Inflammatory macrophage treated with lipopolysaccharide for 4 hours (primary cell): ENCODE data around the gene XPOT.
A peak's percentile ranks its signal among the peaks of the same experiment; 100 is the strongest.

Experiments used
- DNase-seq: peaks from one replicate; pipeline ENCODE4 v3.0.0-alpha.2; 2020

Gene XPOT

DNA sequence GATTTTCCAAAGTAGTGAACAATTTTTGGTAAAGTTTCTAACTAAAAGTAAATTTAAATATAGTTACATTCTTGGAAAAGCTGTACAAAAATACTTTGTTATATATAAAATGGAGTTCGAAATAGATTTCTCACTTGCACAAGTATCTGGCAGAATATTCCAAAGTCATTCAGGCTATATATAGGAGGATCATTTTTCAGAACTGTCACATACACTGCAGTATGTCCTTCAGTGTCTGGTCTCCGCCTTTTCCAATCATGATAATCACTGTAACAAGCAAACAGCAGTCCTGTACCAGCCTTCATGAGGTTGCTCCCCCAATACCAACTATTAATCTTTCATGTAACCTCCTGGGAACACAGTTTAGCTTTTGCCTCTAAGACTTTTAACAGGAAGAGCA, 66.3 kb downstream of the XPOT start:
- DNase-seq, result no peak

DNA sequence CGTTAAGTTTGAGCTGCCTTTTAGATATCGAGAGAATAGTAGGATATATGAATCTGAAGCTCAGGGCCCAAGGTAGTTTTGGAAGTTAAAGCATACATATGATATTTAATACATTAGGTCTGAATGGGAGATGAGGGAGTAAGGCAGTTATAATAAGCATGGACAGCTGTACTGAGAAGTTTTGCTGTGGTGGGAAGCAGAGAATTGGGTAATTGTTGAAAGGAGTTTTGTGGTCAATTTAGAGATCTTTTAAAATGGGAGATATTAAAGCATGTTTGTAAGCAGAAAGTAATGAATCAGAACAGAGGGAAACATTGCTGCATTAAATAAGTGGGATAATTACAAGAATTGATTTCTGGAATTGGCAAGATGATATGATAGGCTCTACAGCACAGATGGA, 69.0 kb downstream of the XPOT start:
- no peak for DNase-seq

DNA sequence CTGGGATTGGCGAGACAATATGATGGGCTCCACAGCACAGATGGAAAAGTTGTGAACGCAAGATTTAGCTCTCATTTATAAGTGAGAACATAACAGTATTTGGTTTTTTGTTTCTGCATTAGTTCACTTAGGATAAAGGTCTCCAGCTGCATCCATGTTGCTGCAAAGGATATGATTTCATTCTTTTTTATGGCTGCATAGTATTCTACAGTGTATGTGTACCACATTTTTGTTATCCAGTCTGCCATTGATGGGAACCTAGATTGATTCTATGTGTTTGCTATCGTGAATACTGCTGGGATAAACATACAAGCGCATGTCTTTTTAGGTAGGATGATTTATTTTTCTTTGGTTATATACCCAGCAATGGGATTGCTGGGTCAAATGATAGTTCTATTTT, 71.3 kb downstream of the XPOT start:
- no peak for DNase-seq

DNA sequence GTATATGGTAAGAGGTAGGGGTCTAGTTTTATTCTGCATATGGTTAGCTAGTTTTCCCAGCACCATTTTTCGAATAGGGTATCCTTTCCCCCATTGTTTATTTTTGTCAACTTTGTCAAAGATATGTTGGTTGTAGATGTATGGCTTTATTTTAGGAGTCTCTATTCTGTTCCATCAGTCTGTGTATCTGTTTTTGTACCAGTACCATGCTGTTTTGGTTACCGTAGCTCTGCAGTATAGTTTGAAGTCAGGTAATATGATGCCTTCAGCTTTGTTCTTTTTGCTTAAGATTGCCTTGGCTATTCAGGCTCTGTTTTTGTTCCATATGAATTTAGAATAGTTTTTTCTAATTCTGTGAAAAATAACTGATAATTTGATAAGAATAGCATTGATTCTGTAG, 72.7 kb downstream of the XPOT start:
- no peak for DNase-seq

DNA sequence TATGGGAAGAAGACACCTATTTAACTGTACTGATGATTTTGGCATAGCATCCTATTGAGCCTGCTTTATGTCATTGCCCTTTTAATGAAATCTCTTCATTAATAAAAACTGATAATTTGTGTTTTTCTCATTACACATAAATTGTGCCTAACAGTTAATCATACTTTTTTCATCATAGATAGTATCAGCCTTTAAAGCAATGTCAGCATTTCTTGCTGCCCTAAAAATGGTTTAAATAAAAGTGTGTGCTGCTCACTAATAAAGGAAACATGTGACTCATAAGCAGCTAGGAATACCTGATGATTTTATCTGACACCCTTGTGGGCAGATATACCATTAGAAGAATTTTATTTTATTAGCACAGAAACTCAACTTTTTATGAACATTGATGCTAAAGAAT, 74.5 kb downstream of the XPOT start:
- DNase-seq, result no peak

DNA sequence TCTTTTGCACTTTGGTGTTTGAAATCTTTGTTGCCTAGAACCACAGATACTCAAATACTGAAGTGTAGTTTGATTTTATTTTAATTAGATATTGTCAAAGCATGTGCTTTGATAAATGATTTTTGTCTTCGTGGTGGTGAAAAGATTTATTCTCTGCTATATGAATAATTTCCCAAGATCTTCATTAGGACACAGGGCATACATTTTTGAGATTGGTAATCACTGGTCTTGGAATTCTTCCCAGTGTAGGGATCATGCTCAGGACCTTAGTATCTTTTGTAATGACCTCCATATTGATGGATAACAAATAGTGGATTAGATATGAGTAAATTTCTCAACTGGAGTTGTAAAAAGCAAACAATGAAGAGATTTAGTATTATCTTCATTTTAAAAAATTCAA, 76.0 kb downstream of the XPOT start:
- DNase-seq, result no peak

DNA sequence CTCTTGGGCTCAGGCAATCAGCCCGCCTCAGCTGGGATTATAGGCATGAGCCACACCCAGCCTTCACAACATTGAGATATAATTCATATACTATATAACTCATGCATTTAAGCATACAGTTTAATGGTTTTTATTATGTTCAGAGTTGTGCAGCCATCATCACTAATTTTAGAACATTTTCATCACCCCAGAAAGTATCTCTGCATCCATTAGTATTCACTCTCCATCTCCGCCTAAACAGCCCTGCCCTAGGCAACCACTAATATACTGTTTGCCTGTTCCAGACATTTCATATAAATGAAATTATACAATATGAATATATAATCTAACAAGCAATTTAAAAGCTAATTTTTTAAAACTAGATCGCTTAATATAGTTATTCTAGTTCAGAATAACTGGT, 82.5 kb downstream of the XPOT start:
- DNase-seq, result no peak

DNA sequence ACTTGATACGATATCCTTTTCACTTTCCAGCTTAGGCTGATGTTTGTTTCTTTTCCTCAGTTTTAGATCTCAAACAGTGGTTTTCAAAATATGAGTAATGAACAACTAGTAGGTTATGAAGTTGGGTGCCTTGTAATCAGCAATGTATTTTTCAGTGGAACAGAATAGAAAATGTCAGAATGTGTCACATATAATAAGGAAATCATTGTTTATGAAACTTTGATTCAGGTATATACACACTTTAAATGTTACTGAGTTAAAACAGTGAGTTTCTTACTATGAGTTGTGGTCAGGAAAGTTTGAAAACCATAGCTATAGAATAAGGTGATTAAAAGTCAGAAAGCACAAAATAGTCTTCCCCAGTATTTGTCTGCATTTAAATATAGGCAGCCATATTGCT, 87.5 kb downstream of the XPOT start:
- no peak for DNase-seq

DNA sequence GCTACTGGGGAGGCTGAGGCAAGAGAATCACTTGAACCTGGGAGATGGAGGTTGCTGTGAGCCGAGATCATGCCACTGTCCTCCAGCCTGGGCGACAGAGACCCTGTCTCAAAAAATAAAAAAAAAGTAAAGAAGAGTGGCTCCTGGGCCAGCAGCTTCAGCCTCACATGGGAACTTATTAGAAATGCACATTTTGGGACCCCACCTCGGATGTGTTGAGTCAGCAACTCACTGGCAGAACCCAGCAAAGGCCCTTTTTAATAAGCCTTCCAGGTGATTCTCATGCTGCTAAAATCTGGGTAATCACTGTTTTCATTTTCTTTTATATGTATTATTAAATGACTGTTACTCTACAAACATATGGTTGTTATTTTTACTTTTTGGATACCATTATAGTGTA, 89.3 kb downstream of the XPOT start:
- no peak for DNase-seq

DNA sequence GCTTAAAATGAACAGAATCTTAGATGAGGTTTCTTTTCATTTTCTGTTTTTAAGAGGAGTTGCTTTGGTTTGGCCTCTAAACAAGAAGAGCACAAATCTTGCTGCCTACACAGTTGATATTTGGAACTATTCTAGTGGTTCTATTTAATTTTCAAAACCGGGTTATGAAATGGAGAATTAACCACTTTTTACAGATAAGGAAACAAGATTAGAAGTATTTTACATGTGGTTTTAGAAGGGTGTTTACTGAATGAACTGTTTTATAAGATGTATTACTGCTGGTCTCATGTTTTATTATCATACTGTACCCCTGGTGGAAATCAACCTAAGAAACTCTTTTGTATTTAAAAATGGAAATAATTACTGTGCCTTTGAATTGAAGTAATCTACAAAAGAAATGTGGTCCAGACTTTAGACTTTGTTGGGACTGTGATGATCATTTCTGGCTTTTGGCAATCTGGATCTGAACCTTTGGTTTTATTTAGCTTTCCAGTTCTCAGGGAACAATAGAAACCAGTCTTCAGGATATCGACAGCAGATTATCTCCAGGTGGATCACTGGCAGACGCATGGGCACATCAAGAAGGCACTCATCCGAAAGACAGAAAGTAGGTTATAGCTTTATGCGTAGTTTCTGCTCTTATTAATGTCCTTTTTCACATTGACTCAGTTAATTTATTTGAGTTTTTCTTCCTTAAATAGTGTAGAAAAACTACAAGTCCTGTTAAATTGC, 91.0 kb downstream of the XPOT start:
- no peak for DNase-seq

DNA sequence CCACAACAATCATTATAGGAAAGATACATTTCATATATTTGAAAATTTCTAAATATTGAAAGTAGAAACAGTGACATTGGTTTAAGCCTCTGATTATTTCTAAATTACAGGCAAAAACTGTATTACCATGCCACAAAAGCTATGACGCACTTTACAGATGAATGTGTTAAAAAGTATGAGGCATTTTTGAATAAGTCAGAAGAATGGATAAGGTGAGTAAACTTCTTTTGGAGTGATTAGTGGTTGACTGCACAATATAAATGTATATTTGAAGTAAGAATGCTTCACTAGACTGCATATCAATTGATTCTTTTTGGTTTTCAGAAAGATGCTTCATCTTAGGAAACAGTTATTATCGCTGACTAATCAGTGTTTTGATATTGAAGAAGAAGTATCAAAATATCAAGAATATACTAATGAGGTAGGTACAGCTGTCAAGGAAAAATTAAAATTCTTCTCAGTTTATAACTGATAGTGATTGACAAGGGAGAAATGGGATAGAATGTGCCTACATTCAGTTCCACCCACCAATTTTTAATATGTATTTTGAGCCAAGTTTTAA, 92.7 kb downstream of the XPOT start:
- DNase-seq, result no peak

DNA sequence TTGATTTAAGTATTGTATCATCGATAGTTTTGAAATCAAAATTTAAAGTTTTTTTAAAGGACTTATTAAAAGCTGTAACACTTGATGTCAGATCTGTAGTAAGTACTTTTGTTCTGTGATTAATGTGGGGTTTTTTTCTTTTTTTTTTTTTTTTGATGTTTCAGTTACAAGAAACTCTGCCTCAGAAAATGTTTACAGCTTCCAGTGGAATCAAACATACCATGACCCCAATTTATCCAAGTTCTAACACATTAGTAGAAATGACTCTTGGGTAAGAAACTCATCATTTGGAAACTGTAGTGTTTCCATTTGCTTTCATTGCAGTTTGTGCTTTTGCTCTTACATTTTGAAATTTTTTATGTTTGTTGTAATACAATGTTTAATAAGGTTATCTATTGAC, 93.3 kb downstream of the XPOT start:
- no peak for DNase-seq

DNA sequence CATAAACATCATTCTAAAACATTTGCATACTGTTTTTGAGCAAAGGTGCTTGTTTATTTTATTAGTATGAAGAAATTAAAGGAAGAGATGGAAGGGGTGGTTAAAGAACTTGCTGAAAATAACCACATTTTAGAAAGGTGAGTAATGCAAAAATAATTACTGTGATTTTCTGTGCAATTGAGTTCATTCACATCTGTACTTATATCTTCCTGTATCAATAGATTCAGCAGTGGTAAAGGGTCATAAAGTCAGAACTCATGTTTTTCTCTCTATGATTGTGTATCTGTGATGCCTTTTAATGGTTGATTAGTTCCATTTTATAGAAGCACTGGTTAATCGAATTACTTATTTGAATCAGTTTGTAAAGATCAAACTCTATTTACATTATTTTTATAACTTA, 93.7 kb downstream of the XPOT start:
- no peak for DNase-seq

DNA sequence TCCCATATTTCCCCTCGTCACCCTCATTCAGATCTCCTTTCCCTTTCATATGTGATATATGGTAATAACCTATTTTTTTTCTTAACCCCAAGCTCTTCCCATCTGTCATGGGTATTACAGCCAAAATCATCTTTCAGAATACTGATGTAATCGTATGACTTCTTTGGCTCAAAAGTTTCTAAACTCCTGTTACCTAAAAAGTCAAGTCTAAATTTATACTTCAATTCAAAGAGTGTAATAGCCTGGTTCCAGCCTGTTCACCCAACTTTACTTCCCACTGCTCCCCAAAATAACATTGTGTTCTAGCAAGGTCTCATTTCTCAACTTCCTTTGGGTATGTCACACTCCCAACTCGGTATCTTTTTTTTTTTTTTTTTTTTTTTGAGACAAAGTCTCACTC, 96.2 kb downstream of the XPOT start:
- peak; percentile 69 for DNase-seq
